ENCODE data around the gene CDH1. TPM values are rescaled to one million over a fixed set of nuclear protein-coding genes. Genes with fewer than 3 reads are reported as not detected.
A peak's percentile ranks its signal among the peaks of the same experiment; 100 is the strongest.

Gene CDH1
- total RNA-seq, 2 experiments from 2014 or later: 1.7 to 2.7 TPM

DNA sequence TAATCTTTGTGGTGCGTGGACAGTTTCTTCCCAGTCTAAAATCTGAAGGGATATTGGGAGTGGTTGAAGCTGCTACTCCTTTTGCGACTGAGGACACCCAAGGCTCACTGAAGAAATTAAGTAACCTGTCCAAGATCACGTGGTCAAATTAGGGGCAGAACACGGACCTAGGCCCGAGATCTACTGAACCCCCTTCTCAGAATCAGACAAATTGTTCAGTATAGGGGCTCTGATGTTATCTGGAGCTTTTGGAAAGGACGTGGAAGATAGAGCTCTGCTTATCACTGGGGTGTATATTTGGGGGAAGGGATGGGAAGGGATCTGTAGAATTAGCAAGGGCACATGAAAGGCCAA lies 107.1 kb downstream of the CDH1 start:
- intact Hi-C loops (cut with micrococcal nuclease): loop anchor here (10.0 kb wide), 1 partner anchor 911 kb away; the partner anchor contains the start of gene NOB1
- no peaks in the 10 kb centered on the region for H3K36me3 Mint-ChIP-seq (ENCODE audit: low read depth)
- no peak for DNase-seq
- peaks cover 29% of the 10 kb centered on the region for H3K4me1 Mint-ChIP-seq (ENCODE audit: low read depth)
- no peaks in the 10 kb centered on the region for H3K9me3 Mint-ChIP-seq
- H3K27me3 Mint-ChIP-seq (ENCODE audit: low read depth): no peaks in the 10 kb centered on the region
- CTCF ChIA-PET: interaction anchor here (0.6 to 2.1 kb wide), 6 partner anchors 9 to 268 kb away, joined by 3 to 11 read pairs (median 4); no protein-coding TSS in a partner anchor
- peak overlapping the region; percentile 96 for H3K4me3 Mint-ChIP-seq
- H3K27ac Mint-ChIP-seq: peak overlapping the region; percentile 89

DNA sequence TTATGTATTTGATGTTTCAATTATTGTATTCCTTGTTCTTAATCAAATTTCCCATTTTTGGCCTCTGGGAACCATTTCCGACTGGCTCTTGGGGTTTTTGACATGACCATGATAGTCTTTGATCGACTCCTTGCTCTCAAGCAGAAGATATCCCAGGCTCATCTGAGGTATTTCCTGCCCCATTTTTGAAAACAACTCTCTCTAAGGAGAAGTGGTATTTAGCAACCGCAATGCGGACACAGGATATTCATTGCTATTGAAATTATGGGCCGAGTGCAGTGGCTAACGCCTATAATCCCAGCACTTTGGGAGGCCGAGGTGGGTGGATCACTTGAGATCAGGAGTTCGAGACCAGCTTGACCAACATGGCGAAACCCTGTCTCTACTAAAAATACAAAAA lies 111.7 kb downstream of the CDH1 start:
- intact Hi-C loops (cut with micrococcal nuclease): loop anchor here (10.0 kb wide), 1 partner anchor 906 kb away; the partner anchor contains the start of gene NOB1
- no peak overlapping the region for H3K27ac Mint-ChIP-seq

DNA sequence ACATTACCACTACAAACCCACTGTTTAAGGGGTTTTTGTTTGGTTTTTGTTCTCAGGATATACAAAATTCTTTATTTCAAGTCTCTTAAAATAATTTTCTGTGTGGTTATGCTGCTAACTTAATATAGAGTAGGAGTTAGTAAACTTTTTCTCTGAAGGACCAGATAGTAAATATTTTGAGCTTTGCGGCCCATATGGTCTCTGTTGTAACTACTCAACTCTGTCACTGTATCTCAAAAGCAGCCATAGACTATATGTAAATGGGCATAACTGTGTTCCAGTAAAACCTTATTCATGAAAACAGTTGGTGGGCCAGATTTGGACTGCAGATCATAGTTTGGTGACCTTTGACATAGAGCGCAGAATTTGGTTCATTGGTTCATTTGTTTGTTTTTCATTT lies 113.4 kb downstream of the CDH1 start:
- DNase-seq: no peak
- H3K4me3 Mint-ChIP-seq: no peak overlapping the region
- H3K9me3 Mint-ChIP-seq: no peaks in the 10 kb centered on the region
- no peak overlapping the region for H3K27ac Mint-ChIP-seq
- H3K4me1 Mint-ChIP-seq (ENCODE audit: low read depth): peaks cover 22% of the 10 kb centered on the region
- no peaks in the 10 kb centered on the region for H3K27me3 Mint-ChIP-seq (ENCODE audit: low read depth)
- CTCF ChIA-PET: no interaction called here
- intact Hi-C loops (cut with micrococcal nuclease): no loop called here
- H3K36me3 Mint-ChIP-seq (ENCODE audit: low read depth): no peaks in the 10 kb centered on the region

More for the DNA sequence above, 111.7 kb downstream of the CDH1 start:
- Mint-ChIP-seq H3K9me3 (no peaks in the 10 kb centered on the region), H3K27me3 (ENCODE audit: low read depth) (no peaks in the 10 kb centered on the region), H3K36me3 (ENCODE audit: low read depth) (no peaks in the 10 kb centered on the region), H3K4me1 (ENCODE audit: low read depth) (peaks cover 32% of the 10 kb centered on the region), H3K4me3 (no peak overlapping the region)
- no peak for DNase-seq
- CTCF ChIA-PET: no interaction called here

DNA sequence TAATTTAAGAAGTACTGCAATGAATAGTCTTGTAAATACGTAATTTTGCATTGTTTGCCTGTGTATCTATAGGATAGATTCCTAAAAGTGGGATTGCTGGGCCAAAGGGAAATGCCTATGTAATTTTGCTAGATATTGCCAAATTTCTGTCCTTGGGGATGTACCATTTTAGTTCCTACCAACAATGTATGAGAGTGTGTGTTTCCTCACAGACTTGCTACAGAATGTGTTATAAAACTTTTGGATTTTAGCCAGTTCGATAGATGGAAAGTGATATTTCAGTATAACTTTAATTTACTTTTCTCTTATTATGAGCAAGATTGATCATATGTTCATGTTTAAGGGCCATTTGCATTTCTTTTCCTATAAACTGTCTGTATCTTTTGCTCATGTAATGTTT lies 114.5 kb downstream of the CDH1 start:
- Mint-ChIP-seq H3K4me3 (no peak overlapping the region), H3K27ac (no peak overlapping the region), H3K9me3 (no peaks in the 10 kb centered on the region), H3K36me3 (ENCODE audit: low read depth) (no peaks in the 10 kb centered on the region), H3K27me3 (ENCODE audit: low read depth) (no peaks in the 10 kb centered on the region), H3K4me1 (ENCODE audit: low read depth) (peaks cover 25% of the 10 kb centered on the region)
- CTCF ChIA-PET: no interaction called here
- intact Hi-C loops (cut with micrococcal nuclease): no loop called here
- DNase-seq: no peak

DNA sequence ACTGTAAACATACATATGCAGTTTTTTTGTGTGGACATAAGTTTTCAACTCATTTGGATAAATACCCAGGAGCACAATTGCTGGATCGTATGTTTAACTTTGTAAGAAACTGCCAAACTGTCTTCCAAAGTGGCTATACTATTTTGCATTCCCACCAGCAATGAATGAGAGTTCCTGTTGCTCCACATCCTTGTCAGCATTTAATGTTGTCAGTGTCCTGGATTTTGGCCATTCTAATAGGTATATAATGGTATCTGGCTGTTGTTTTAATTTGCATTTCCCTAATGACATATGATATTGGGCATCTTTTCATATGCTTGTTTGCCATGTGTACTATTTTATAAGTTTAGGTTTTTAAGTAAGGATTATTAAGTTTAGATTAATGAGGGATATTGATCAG lies 120.4 kb downstream of the CDH1 start:
- intact Hi-C loops (cut with micrococcal nuclease): no loop called here
- Mint-ChIP-seq H3K9me3 (no peaks in the 10 kb centered on the region), H3K36me3 (ENCODE audit: low read depth) (peaks cover 9% of the 10 kb centered on the region), H3K27ac (no peak overlapping the region), H3K4me1 (ENCODE audit: low read depth) (peaks cover 9% of the 10 kb centered on the region), H3K27me3 (ENCODE audit: low read depth) (no peaks in the 10 kb centered on the region), H3K4me3 (no peak overlapping the region)
- CTCF ChIA-PET: no interaction called here
- no peak for DNase-seq

DNA sequence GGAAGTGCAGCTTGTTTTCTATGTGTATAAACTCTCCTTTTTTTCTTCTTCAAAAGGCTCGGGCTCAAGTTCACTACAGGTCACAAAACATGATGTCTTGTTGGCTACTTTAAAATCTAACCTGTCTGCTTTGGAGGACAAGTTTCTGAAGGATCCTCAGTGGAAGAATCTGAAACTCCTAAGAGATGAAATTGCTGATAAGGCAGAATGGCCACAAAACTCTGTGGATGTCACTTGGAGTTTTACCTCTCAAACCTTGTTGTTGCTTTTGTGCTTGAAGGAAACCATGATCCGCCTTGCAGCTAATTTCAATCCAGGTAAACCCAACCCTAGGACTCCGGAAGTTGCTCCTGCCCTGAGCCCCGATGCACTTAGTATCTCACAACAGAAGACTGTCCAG lies 122.7 kb downstream of the CDH1 start:
- CTCF ChIA-PET: no interaction called here
- no peak overlapping the region for H3K4me3 Mint-ChIP-seq
- no peak overlapping the region for H3K27ac Mint-ChIP-seq
- DNase-seq: no peak
- no peaks in the 10 kb centered on the region for H3K27me3 Mint-ChIP-seq (ENCODE audit: low read depth)
- peaks cover 12% of the 10 kb centered on the region for H3K36me3 Mint-ChIP-seq (ENCODE audit: low read depth)
- no peaks in the 10 kb centered on the region for H3K9me3 Mint-ChIP-seq
- H3K4me1 Mint-ChIP-seq (ENCODE audit: low read depth): peaks cover 6% of the 10 kb centered on the region
- intact Hi-C loops (cut with micrococcal nuclease): no loop called here

DNA sequence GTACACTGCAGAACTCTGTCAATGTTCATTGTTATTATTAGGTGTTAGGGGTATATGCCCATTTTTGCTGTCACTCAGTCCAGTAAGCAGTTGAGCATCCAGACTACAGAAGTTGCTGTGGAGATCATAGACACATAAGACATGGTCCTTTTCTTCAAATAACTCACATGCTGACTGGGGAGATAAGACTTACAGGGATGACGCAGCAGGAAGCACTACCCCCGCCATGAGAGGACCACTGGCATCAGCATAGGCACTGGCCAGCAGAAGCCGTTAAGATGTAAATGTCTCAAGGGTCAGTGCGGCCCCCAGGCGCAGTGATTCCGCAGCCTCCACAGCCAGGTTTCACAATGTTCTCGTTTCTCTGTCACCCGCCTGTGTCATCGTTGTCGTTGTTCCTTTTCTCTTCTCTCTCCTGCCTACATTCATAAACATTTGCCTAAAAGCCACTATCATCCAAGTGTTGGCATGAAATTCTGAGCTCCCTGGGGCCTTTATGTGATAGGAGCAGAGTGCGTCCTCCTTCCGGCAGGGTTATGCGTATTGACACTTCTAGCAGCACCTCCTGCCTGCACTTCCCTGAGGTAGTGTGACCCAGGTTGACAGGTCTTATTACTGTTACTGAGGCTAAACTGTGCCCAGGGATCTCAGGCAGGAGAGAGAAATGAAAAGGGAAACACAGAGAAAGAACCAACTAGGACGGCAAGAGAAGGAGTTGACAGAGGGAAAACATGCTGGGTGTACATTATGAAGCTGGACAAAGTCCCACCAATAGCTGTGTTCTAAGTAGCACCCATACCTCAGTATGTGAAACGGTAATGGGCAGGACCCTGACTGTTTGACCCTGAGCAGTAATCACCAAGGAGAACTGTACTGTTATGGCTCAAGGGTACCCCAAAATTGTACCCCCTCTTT lies 124.1 kb downstream of the CDH1 start:
- CTCF ChIA-PET: interaction anchor here (1.1 kb wide), 1 partner anchor 18 kb away, joined by 3 read pairs; the partner anchor contains the start of gene TANGO6
- H3K4me3 Mint-ChIP-seq: no peak overlapping the region
- intact Hi-C loops (cut with micrococcal nuclease): no loop called here
- peaks cover 3% of the 10 kb centered on the region for H3K4me1 Mint-ChIP-seq (ENCODE audit: low read depth)
- H3K9me3 Mint-ChIP-seq: no peaks in the 10 kb centered on the region
- H3K27me3 Mint-ChIP-seq (ENCODE audit: low read depth): no peaks in the 10 kb centered on the region
- no peak overlapping the region for H3K27ac Mint-ChIP-seq
- no peak for DNase-seq
- H3K36me3 Mint-ChIP-seq (ENCODE audit: low read depth): peaks cover 15% of the 10 kb centered on the region

DNA sequence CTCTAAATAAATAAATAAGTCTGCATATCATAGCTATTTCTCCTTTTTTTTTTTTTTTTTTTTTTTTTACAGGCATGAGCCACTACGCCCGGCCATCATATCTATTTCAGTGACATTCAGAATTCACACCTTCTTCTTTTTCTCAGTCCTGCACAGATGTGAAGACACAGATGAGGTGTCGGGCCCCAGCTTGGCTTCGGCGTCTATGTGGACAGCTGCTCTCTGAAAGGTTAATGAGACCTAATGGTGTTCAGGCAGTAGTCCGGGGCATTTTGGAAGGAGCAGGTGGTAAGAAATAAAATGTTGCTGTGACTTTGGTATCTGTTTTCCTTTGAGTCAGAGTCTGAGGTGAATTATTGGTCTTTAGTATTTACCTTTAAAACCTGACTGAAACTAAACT lies 129.8 kb downstream of the CDH1 start:
- intact Hi-C loops (cut with micrococcal nuclease): no loop called here
- H3K27me3 Mint-ChIP-seq (ENCODE audit: low read depth): no peaks in the 10 kb centered on the region
- no peak for DNase-seq
- peaks cover 21% of the 10 kb centered on the region for H3K36me3 Mint-ChIP-seq (ENCODE audit: low read depth)
- no peak overlapping the region for H3K4me3 Mint-ChIP-seq
- no peaks in the 10 kb centered on the region for H3K4me1 Mint-ChIP-seq (ENCODE audit: low read depth)
- CTCF ChIA-PET: interaction anchor here (0.6 kb wide), 1 partner anchor 257 kb away, joined by 3 read pairs; no protein-coding TSS in a partner anchor
- no peaks in the 10 kb centered on the region for H3K9me3 Mint-ChIP-seq
- no peak overlapping the region for H3K27ac Mint-ChIP-seq

DNA sequence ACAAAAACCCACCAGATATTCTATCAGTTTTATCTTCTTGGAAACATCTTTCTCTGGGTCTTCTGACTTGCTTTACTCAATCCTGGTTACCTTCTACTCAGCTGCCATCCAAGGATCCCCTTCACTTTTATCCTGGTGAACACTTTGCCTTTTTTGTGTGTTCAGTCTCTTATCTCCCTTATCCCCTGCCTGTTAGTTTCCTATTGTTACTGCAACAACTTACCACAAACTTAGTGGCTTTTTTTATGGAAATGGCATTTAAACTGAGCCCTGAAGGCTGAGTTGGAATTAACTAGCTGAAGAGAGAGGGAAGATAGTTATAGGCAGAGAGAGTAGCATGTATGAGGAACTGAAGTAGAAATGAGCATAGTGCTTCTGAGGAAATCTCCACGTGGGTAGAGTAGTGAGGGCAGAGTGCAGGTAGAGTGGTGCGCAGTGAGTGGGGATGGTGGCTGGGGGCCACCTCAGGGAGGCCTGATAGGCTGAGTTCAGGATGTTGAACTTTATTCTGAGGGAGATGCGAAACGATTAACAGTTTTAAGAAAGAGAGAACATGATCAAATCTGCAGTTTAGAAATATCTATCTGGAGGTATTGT lies 132.5 kb downstream of the CDH1 start:
- Mint-ChIP-seq H3K27ac (no peak overlapping the region), H3K9me3 (no peaks in the 10 kb centered on the region), H3K4me1 (ENCODE audit: low read depth) (no peaks in the 10 kb centered on the region), H3K4me3 (no peak overlapping the region), H3K36me3 (ENCODE audit: low read depth) (peaks cover 31% of the 10 kb centered on the region), H3K27me3 (ENCODE audit: low read depth) (no peaks in the 10 kb centered on the region)
- no peak for DNase-seq
- intact Hi-C loops (cut with micrococcal nuclease): no loop called here
- CTCF ChIA-PET: interaction anchor here (1.5 kb wide), 1 partner anchor 340 kb away, joined by 3 read pairs; no protein-coding TSS in a partner anchor

DNA sequence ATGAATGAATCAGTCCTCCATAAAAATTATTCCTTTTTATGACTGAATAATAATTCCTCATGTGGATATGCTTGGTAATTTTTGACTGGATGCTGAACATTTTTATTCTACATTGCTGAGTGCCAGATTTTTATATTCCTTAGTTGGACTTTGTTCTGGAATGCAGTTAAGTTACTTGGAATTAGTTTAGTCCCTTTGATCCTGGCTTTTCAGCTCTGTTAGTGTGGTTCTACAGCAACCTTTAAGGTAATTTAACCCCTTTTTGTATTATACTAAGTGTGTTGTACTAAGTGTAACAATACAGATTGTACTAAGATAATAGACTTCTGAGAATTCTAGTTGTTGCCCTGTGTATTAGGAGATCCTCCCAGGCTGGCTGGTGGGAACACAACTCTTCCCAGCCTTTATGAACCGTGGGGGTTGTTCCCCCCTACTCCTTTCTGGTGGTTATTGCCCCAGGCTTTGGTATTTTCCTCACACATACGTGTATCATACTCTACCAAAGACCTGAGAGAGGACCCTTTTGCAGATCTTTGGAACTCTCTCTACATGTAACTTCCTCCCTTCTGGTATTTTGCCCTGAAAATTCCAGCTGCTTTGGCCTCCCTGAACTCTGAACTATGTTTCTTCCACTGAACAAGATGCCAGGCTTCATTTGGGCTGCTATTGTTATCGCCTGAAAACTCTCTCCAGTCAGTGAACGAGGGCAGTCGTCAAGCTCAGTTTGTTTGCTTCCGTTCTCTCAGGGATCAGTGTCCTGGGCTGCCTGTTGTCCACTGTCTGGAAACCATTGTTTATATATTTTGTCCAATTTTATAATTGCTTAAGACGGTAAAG lies 136.8 kb downstream of the CDH1 start:
- peaks cover 39% of the 10 kb centered on the region for H3K36me3 Mint-ChIP-seq (ENCODE audit: low read depth)

DNA sequence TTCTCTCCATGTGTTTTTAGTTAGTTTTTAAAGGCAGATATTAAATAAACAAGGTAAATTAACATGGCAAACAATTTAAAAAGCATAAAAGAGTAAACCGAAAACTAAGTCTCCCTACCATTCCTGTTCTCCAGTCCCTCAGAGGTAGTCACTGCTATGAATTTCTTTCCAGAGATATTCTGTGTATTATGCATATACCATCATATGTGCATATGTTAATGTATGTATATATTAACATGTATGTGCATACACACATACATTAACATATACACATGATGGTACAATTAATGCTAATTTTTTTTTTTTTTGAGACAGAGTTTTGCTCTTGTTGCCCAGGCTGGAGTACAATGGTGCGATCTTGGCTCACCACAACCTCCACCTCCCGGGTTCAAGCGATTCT lies 138.8 kb downstream of the CDH1 start:
- H3K27me3 Mint-ChIP-seq (ENCODE audit: low read depth): no peaks in the 10 kb centered on the region
- no peaks in the 10 kb centered on the region for H3K9me3 Mint-ChIP-seq
- H3K27ac Mint-ChIP-seq: no peak overlapping the region
- no peak overlapping the region for H3K4me3 Mint-ChIP-seq
- CTCF ChIA-PET: no interaction called here
- intact Hi-C loops (cut with micrococcal nuclease): no loop called here
- no peak for DNase-seq
- H3K4me1 Mint-ChIP-seq (ENCODE audit: low read depth): no peaks in the 10 kb centered on the region
- H3K36me3 Mint-ChIP-seq (ENCODE audit: low read depth): peaks cover 34% of the 10 kb centered on the region

More for the DNA sequence above, 136.8 kb downstream of the CDH1 start:
- DNase-seq: no peak
- CTCF ChIA-PET: no interaction called here
- no peaks in the 10 kb centered on the region for H3K4me1 Mint-ChIP-seq (ENCODE audit: low read depth)
- H3K27me3 Mint-ChIP-seq (ENCODE audit: low read depth): no peaks in the 10 kb centered on the region
- H3K9me3 Mint-ChIP-seq: no peaks in the 10 kb centered on the region
- intact Hi-C loops (cut with micrococcal nuclease): no loop called here
- H3K4me3 Mint-ChIP-seq: no peak overlapping the region
- no peak overlapping the region for H3K27ac Mint-ChIP-seq

DNA sequence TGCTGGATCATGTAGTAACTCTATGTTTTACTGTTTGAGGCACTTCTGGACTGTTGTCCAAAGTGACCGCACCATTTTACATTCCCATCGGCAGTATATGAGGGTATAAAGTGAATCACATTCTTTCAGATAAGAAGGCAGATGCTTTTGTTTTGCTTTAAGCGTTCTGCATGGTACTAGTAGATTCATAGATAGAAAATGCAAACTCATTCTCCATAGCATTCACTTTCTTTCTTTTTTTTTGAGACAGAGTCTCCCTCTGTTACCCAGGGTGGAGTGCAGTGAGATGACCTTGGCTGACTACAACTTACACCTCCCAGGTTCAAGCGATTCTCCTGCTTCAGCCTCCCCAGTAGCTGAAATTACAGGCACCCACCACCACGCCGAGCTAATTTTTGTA lies 146.6 kb downstream of the CDH1 start:
- no peak overlapping the region for H3K27ac Mint-ChIP-seq
- H3K4me1 Mint-ChIP-seq (ENCODE audit: low read depth): no peaks in the 10 kb centered on the region
- DNase-seq: no peak
- CTCF ChIA-PET: no interaction called here
- no peaks in the 10 kb centered on the region for H3K27me3 Mint-ChIP-seq (ENCODE audit: low read depth)
- H3K36me3 Mint-ChIP-seq (ENCODE audit: low read depth): peaks cover 10% of the 10 kb centered on the region
- intact Hi-C loops (cut with micrococcal nuclease): no loop called here
- H3K4me3 Mint-ChIP-seq: no peak overlapping the region
- H3K9me3 Mint-ChIP-seq: no peaks in the 10 kb centered on the region

Measured in activated naive CD4-positive, alpha-beta T cell treated with anti-CD3 and anti-CD28 coated beads for 36 hours (primary cell).